T1000 (cell line): ENCODE results near the gene ETV7.
"Not testable (repeated sequence)": the region's sequence is repeated elsewhere in the genome, so short reads cannot be mapped to it uniquely, and the experiment has no call there.

ENCODE experiments used
- DNase-seq: peaks from one replicate; lab custom pipeline; 2025; ENCODE audit warnings: mixed read lengths; lab: John Stamatoyannopoulos, UW

The ETV7 gene

GRCh38 chr6:36340618-36341454 lies 46.6 kb downstream of the ETV7 start:
- no peak for DNase-seq

GRCh38 chr6:36340306-36340617 lies 47.2 kb downstream of the ETV7 start:
- no peak for DNase-seq

GRCh38 chr6:36339146-36339545 lies 48.3 kb downstream of the ETV7 start:
- no peak for DNase-seq

- not testable (repeated sequence) for DNase-seq
These were observed 49.2 kb downstream of the ETV7 start for GRCh38 chr6:36338223-36338622.

GRCh38 chr6:36337814-36338213 lies 49.7 kb downstream of the ETV7 start:
- no peak for DNase-seq

GRCh38 chr6:36336779-36337241 lies 50.7 kb downstream of the ETV7 start, which contains the start of gene BNIP5:
Gene BNIP5, minus strand, starts transcription at chr6:36336888. Its CDS starts 6,198 bp downstream, at chr6:36330690.
- no peak for DNase-seq

GRCh38 chr6:36336208-36336710 lies 51.2 kb downstream of the ETV7 start:
- DNase-seq, result no peak

- no peak for DNase-seq
These were observed 51.8 kb downstream of the ETV7 start for GRCh38 chr6:36335465-36336207.

- DNase-seq, result no peak
These were observed 52.5 kb downstream of the ETV7 start for GRCh38 chr6:36334832-36335459.

- no peak for DNase-seq
These were observed 53.3 kb downstream of the ETV7 start for GRCh38 chr6:36333931-36334725.

- no peak for DNase-seq
These were observed 54.1 kb downstream of the ETV7 start for GRCh38 chr6:36333171-36333895.

GRCh38 chr6:36331381-36331780 lies 56.1 kb downstream of the ETV7 start:
- DNase-seq, result no peak

GRCh38 chr6:36330366-36330765 lies 57.1 kb downstream of the ETV7 start:
- DNase-seq, result no peak

GRCh38 chr6:36329798-36330291 lies 57.6 kb downstream of the ETV7 start:
- no peak for DNase-seq

GRCh38 chr6:36328600-36328999 lies 58.9 kb downstream of the ETV7 start:
- no peak for DNase-seq

- no peak for DNase-seq
These were observed 59.6 kb downstream of the ETV7 start for GRCh38 chr6:36327919-36328236.

- DNase-seq, result no peak
These were observed 60.1 kb downstream of the ETV7 start for GRCh38 chr6:36327226-36327918.

GRCh38 chr6:36326356-36326995 lies 61.0 kb downstream of the ETV7 start:
- DNase-seq, result no peak

GRCh38 chr6:36324715-36325114 lies 62.8 kb downstream of the ETV7 start:
- DNase-seq, result no peak

GRCh38 chr6:36324191-36324590 lies 63.3 kb downstream of the ETV7 start:
- DNase-seq, result no peak
